Endodermal cell (in vitro differentiated cells): ENCODE data around the gene PKD1. TPM values are rescaled to one million over a fixed set of nuclear protein-coding genes. Genes with fewer than 3 reads are reported as not detected.

Experiments
- DNase-seq: peaks from one replicate; pipeline ENCODE4 v3.0.0-alpha.2; 2017
- H3K27ac ChIP-seq: 2 replicates; pipeline ENCODE4 v1.5.1; 2013; ENCODE audit warnings: mild to moderate bottlenecking, low read depth, low read length, moderate library complexity
- H3K27me3 ChIP-seq: 2 replicates; pipeline ENCODE4 v1.6.1; 2013; ENCODE audit warnings: mild to moderate bottlenecking, low read length, moderate library complexity; ENCODE audit not compliant: insufficient read depth, control insufficient read depth, poor library complexity, severe bottlenecking
- H3K36me3 ChIP-seq: 2 replicates; pipeline ENCODE4 v1.7.0; 2013; ENCODE audit warnings: mild to moderate bottlenecking, low read length, moderate library complexity; ENCODE audit not compliant: control insufficient read depth, insufficient read depth
- H3K4me1 ChIP-seq: one replicate; pipeline ENCODE4 v1.7.0; 2013; ENCODE audit warnings: low read length; ENCODE audit not compliant: control insufficient read depth, insufficient read depth
- H3K4me3 ChIP-seq: 2 replicates; pipeline ENCODE4 v1.5.1; 2013; ENCODE audit warnings: mild to moderate bottlenecking, low read length, moderate library complexity
- H3K9ac ChIP-seq: 2 replicates; pipeline ENCODE4 v1.6.1; 2013; ENCODE audit warnings: mild to moderate bottlenecking, low read length, moderate library complexity; ENCODE audit not compliant: poor library complexity, severe bottlenecking; ENCODE audit errors: extremely low read depth
- H3K9me3 ChIP-seq: 2 replicates; pipeline ENCODE4 v1.6.1; 2013; ENCODE audit warnings: mild to moderate bottlenecking, low read length, moderate library complexity; ENCODE audit not compliant: control insufficient read depth
- H3K27ac Mint-ChIP-seq: 2 replicates; pipeline ENCODE4 v1.8.0; 2020; ENCODE audit warnings: mixed read lengths
- H3K27me3 Mint-ChIP-seq: 2 replicates; pipeline ENCODE4 v1.8.0; 2021; ENCODE audit warnings: mild to moderate bottlenecking, mixed read lengths; ENCODE audit not compliant: insufficient read depth
- H3K36me3 Mint-ChIP-seq: 2 replicates; pipeline ENCODE4 v1.8.0; 2020; ENCODE audit warnings: low read depth, mixed read lengths
- H3K4me1 Mint-ChIP-seq: 2 replicates; pipeline ENCODE4 v1.8.0; 2020; ENCODE audit warnings: mixed read lengths
- H3K4me3 Mint-ChIP-seq: 2 replicates; pipeline ENCODE4 v1.8.0; 2020; ENCODE audit warnings: mild to moderate bottlenecking, moderate library complexity, mixed read lengths
- H3K9me3 Mint-ChIP-seq: 2 replicates; pipeline ENCODE4 v1.8.0; 2020; ENCODE audit warnings: mild to moderate bottlenecking, mixed read lengths
- CTCF ChIP-seq: fragments of 200-600 bp; sonication (generic); conservative IDR thresholded peaks from 2 replicates; pipeline ENCODE4 v1.5.0; 2021; ENCODE audit warnings: antibody characterized with exemption, mild to moderate bottlenecking
- WGBS, 2 experiments: methylation state at CpG; one replicate each; pipeline versions ENCODE4 v1.1.5 to v1.1.7; 2013; ENCODE audit warnings: missing lambda C conversion rate in 2 of 2, mixed read lengths in 1 of 2; ENCODE audit not compliant: insufficient coverage in 1 of 2, insufficient read length in 1 of 2; 5-methylcytosine and 5-hydroxymethylcytosine counted together
- total RNA-seq, 2 donors: library from RNA; stranded (reverse); fragmentation: NEBNext Ultra II Directional in 1 of 2; extraction: Animal tissue kit (Norgen Biotek cat#: 25700) in 1 of 2; gene quantifications; 2 replicates in 1 of 2; 3 replicates in 1 of 2; pipeline ENCODE4 v1.2.1, GENCODE V29; 2021

The PKD1 gene
- total RNA-seq, 2 donors from 2014 or later = 104 to 110 TPM

DNA sequence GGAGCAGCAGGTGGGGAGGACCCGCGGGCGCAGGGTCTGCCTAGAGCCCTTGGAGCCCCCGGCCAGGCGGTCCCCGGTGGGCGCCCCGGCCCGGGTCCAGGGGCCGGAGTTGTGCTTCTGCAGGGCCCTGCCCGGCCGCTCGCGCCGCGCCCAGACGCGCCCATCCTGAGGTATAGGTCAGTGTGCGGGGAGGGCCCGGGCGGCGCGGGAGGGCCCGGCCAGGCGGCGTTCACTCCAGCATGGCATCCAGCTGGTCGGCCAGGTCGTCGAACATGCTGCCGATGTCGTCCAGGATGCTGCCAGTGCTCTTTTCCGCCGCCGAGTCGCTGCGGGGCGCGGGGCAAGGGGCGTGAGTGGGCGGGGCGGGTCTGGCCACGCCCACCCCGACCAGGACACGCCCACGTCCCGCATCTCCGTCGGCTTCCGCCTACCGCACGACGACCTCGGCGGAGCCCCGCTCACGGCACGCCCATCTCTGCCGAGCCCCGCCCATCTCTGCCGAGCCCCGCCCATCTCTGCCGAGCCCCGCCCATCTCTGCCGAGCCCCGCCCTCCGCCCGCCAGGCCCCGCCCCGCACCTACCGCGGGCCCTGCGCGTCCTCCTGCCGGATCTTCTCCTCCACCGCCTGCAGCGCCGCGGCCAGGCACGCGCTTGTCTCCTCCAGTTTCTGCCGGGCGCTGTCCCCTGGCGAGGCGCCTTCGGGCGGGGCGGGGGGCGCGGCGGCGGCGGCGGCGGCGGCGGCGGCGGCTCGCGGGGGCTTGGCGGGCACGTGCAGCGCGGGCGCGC, 42.8 kb upstream of the PKD1 start:
- Mint-ChIP-seq H3K36me3 (peaks cover 21% of the 10 kb centered on the region), H3K9me3 (no peaks in the 10 kb centered on the region), H3K4me3 (no peak overlapping the region), H3K27ac (no peak overlapping the region), H3K4me1 (no peaks in the 10 kb centered on the region), H3K27me3 (no peaks in the 10 kb centered on the region)
- 75 to 76% methylated on average over 15 to 103 of the region's 106 CpGs for WGBS, 2 experiments
- DNase-seq = peak; percentile 94
- H3K36me3 ChIP-seq = peaks cover 5% of the 10 kb centered on the region
- no peak overlapping the region for H3K27ac ChIP-seq
- no peak for TF ChIP-seq CTCF
- no peaks in the 10 kb centered on the region for H3K4me1 ChIP-seq
- no peak overlapping the region for H3K4me3 ChIP-seq
- no peaks in the 10 kb centered on the region for H3K9me3 ChIP-seq
- no peaks in the 10 kb centered on the region for H3K27me3 ChIP-seq
- no peak overlapping the region for H3K9ac ChIP-seq

DNA sequence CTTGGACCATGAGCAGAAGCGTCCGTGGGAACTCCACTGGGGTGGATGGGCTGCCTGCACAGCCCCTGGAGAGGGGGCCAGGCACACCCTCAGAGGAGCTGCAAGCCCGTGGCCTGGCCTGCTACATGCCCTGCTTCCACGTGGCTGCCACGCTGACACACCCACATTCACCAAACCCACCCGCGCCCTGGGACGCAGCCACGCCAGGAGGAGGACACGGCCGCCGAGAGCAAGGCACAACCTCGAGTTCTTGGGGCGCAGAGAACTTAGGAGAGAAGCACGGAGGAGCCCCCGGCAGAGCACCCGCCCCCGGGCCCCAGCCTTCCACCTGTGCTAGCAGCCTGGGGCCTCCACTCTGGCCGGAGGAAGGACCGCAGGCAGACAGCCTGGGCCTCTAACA, 41.9 kb upstream of the PKD1 start:
- no peaks in the 10 kb centered on the region for H3K27me3 ChIP-seq
- no peak overlapping the region for H3K9ac ChIP-seq
- 93 to 95% methylated on average over 14 to 20 of the region's 20 CpGs for WGBS, 2 experiments
- H3K27ac ChIP-seq = peak overlapping the region; percentile 32
- peaks cover 24% of the 10 kb centered on the region for H3K36me3 Mint-ChIP-seq
- no peaks in the 10 kb centered on the region for H3K4me1 ChIP-seq
- H3K4me3 Mint-ChIP-seq = no peak overlapping the region
- no peak for DNase-seq
- H3K27me3 Mint-ChIP-seq = no peaks in the 10 kb centered on the region
- no peaks in the 10 kb centered on the region for H3K9me3 ChIP-seq
- H3K4me3 ChIP-seq = no peak overlapping the region
- H3K4me1 Mint-ChIP-seq = no peaks in the 10 kb centered on the region
- H3K27ac Mint-ChIP-seq = no peak overlapping the region
- H3K9me3 Mint-ChIP-seq = no peaks in the 10 kb centered on the region
- TF ChIP-seq CTCF = no peak
- H3K36me3 ChIP-seq = peaks cover 5% of the 10 kb centered on the region

GRCh38 chr16:2177101-2177500, 41.4 kb upstream of the PKD1 start:
- no peak for TF ChIP-seq CTCF
- H3K27ac Mint-ChIP-seq = no peak overlapping the region
- H3K4me3 Mint-ChIP-seq = no peak overlapping the region
- peaks cover 5% of the 10 kb centered on the region for H3K36me3 ChIP-seq
- DNase-seq = no peak
- no peaks in the 10 kb centered on the region for H3K27me3 Mint-ChIP-seq
- WGBS, 2 experiments = 96 to 97% methylated on average over 8 to 18 of the region's 18 CpGs
- no peaks in the 10 kb centered on the region for H3K4me1 Mint-ChIP-seq
- no peaks in the 10 kb centered on the region for H3K27me3 ChIP-seq
- H3K36me3 Mint-ChIP-seq = peaks cover 24% of the 10 kb centered on the region
- no peaks in the 10 kb centered on the region for H3K9me3 ChIP-seq
- H3K9ac ChIP-seq = no peak overlapping the region
- H3K4me1 ChIP-seq = no peaks in the 10 kb centered on the region
- H3K4me3 ChIP-seq = no peak overlapping the region
- H3K27ac ChIP-seq = no peak overlapping the region
- H3K9me3 Mint-ChIP-seq = no peaks in the 10 kb centered on the region
